Measurements from ENCODE around the gene SLX9.

- TF ChIP-seq, protein P1, sequence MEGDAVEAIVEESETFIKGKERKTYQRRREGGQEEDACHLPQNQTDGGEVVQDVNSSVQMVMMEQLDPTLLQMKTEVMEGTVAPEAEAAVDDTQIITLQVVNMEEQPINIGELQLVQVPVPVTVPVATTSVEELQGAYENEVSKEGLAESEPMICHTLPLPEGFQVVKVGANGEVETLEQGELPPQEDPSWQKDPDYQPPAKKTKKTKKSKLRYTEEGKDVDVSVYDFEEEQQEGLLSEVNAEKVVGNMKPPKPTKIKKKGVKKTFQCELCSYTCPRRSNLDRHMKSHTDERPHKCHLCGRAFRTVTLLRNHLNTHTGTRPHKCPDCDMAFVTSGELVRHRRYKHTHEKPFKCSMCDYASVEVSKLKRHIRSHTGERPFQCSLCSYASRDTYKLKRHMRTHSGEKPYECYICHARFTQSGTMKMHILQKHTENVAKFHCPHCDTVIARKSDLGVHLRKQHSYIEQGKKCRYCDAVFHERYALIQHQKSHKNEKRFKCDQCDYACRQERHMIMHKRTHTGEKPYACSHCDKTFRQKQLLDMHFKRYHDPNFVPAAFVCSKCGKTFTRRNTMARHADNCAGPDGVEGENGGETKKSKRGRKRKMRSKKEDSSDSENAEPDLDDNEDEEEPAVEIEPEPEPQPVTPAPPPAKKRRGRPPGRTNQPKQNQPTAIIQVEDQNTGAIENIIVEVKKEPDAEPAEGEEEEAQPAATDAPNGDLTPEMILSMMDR (conservative IDR thresholded peaks at IDR 0.05), result no peak
- TF ChIP-seq ZFX (IDR thresholded peaks at IDR 0.05), result no peak
Measured at GRCh38 chr21:44890338-44890931, 49.4 kb upstream of the SLX9 start.

Measured in C4-2B (cell line).